Measurements from ENCODE around the gene OR56A4.

Gene OR56A4

DNA sequence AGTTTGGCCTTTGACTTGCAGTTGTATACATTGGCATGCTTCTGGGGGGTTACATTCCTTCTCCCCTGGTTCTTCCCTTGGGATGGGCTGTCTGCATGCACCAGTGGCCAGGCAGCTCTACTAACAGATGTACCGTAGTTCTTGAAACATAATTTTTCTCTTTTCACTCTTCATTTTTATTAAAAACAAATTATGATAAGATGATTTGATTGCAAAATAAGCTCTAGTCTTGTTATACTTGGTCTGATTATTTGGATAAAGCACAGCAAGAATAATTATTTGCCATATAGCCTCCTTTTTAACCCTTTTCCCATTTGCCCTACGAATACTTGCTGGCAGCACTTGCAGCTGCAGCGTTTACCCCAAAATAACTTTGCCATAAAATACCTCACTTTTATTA lies 51.2 kb downstream of the OR56A4 start:
- no peak for DNase-seq
